NCI-H526 (cell line): ENCODE data around the gene GPR75.
"Not testable (repeated sequence)": the region's sequence is repeated elsewhere in the genome, so short reads cannot be mapped to it uniquely, and the experiment has no call there.

Experiments used
- DNase-seq, 2 experiments: peaks; one replicate each; lab custom pipeline; 2025; lab: John Stamatoyannopoulos, UW

GPR75 gene

GRCh38 chr2:53852532-53852931, 7.2 kb downstream of the GPR75 start:
- DNase-seq: no peak

- DNase-seq: not testable (repeated sequence)
Measured at GRCh38 chr2:53851052-53851757, 8.6 kb downstream of the GPR75 start.

GRCh38 chr2:53848062-53848461, 11.7 kb downstream of the GPR75 start:
- no peak for DNase-seq

GRCh38 chr2:53843595-53843994, 16.2 kb downstream of the GPR75 start:
- no peak for DNase-seq

GRCh38 chr2:53842891-53843290, 16.9 kb downstream of the GPR75 start:
- no peak for DNase-seq

GRCh38 chr2:53841651-53842050, 18.1 kb downstream of the GPR75 start:
- DNase-seq: not testable (repeated sequence)

- no peak for DNase-seq
Measured at GRCh38 chr2:53840580-53840979, 19.2 kb downstream of the GPR75 start.

GRCh38 chr2:53829980-53830290, 29.8 kb downstream of the GPR75 start:
- not testable (repeated sequence) for DNase-seq

- no peak for DNase-seq
Measured at GRCh38 chr2:53829273-53829979, 30.3 kb downstream of the GPR75 start.

- DNase-seq: no peak
Measured at GRCh38 chr2:53828331-53828730, 31.4 kb downstream of the GPR75 start.

GRCh38 chr2:53827398-53828175, 32.2 kb downstream of the GPR75 start:
- no peak for DNase-seq

- DNase-seq: peak in 1 of 2 experiments; percentile 10
Measured at GRCh38 chr2:53826587-53827397, 33.0 kb downstream of the GPR75 start.

GRCh38 chr2:53826030-53826410, 33.7 kb downstream of the GPR75 start:
- no peak for DNase-seq

- DNase-seq: peak; percentile 6 to 9
Measured at GRCh38 chr2:53823639-53824038, 36.1 kb downstream of the GPR75 start.

- no peak for DNase-seq
Measured at GRCh38 chr2:53821810-53822209, 38.0 kb downstream of the GPR75 start.

GRCh38 chr2:53820711-53821110, 39.1 kb downstream of the GPR75 start:
- no peak for DNase-seq

GRCh38 chr2:53820048-53820447, 39.7 kb downstream of the GPR75 start:
- no peak for DNase-seq

GRCh38 chr2:53819634-53820033, 40.1 kb downstream of the GPR75 start:
- DNase-seq: no peak

- no peak for DNase-seq
Measured at GRCh38 chr2:53818854-53819435, 40.8 kb downstream of the GPR75 start.

- DNase-seq: no peak
Measured at GRCh38 chr2:53813151-53813550, 46.6 kb downstream of the GPR75 start.

GRCh38 chr2:53811601-53812000, 48.2 kb downstream of the GPR75 start:
- DNase-seq: no peak
